ENCODE data around the gene CROCC2.
"Not testable (repeated sequence)": the region's sequence is repeated elsewhere in the genome, so short reads cannot be mapped to it uniquely, and the experiment has no call there.

CROCC2 gene

DNA sequence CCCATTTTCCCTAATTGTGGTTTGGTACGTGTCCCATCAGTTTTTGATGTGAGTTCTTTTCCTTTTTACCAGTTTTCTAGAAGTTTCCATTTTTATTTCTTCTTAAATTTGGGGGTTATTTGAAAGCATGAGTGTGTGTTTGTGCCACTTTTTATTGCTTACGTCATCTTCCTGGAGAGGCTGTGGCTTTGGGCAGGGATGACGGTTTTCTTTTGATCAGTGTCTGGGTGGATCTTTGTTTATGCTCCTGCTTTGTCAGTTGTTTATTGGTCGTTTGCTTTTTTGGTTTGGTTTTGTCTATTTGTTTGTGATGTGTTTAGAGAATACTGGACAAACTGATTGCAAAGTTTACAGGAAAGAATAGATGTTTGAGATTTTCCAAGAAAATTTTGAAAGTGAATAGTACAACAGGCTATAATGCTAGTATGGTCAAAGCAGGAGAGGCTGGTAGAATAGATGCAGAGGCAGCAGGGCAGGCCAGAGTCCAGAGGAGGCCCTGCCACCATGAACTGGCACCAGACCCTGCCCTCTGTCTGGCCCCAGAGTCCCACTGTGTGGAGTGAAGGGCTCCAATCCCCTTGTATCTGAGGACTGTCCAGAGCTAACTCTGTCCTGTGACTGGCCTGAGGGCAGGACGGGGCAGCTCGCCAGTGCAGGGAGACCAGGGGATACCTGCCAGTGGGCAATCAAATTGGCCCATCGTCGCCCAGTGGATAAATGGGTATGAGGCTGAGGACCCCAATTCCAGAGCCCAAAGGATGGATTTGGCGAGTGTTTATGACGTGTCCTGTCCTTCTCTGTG is 68.8 kb downstream of the CROCC2 start:
- Histone ChIP-seq H3K9me2 (replicated peaks; ENCODE audit: insufficient read depth, low read length) (no peaks in the 10 kb centered on the region), H3K9me3 (ENCODE audit: insufficient read depth, low read length) (no peaks in the 10 kb centered on the region), H3F3A (ENCODE audit: insufficient read depth) (no peaks in the 10 kb centered on the region), H3K4me3 (ENCODE audit: insufficient read depth, low read length, poor library complexity, severe bottlenecking) (no peak overlapping the region), H2AFZ (ENCODE audit: low read depth, low read length, severe bottlenecking) (no peak overlapping the region), H3K36me3 (ENCODE audit: low read length) (no peaks in the 10 kb centered on the region), H3K27ac (ENCODE audit: low read depth, low read length) (no peak overlapping the region), H3K9ac (ENCODE audit: low read length) (no peak overlapping the region), H3K4me2 (ENCODE audit: low read depth, low read length, poor library complexity, severe bottlenecking) (no peak overlapping the region), H3K27me3 (ENCODE audit: low read length) (no peaks in the 10 kb centered on the region), H3K79me2 (ENCODE audit: insufficient read depth, low read length) (no peaks in the 10 kb centered on the region), H4K20me1 (ENCODE audit: low read depth, low read length) (no peaks in the 10 kb centered on the region)
- TF ChIP-seq EZH2phosphoT487 (conservative IDR thresholded peaks at IDR 0.05; ENCODE audit: low read length): no peak
- TF ChIP-seq, protein P1, sequence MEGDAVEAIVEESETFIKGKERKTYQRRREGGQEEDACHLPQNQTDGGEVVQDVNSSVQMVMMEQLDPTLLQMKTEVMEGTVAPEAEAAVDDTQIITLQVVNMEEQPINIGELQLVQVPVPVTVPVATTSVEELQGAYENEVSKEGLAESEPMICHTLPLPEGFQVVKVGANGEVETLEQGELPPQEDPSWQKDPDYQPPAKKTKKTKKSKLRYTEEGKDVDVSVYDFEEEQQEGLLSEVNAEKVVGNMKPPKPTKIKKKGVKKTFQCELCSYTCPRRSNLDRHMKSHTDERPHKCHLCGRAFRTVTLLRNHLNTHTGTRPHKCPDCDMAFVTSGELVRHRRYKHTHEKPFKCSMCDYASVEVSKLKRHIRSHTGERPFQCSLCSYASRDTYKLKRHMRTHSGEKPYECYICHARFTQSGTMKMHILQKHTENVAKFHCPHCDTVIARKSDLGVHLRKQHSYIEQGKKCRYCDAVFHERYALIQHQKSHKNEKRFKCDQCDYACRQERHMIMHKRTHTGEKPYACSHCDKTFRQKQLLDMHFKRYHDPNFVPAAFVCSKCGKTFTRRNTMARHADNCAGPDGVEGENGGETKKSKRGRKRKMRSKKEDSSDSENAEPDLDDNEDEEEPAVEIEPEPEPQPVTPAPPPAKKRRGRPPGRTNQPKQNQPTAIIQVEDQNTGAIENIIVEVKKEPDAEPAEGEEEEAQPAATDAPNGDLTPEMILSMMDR (IDR thresholded peaks at IDR 0.05; ENCODE audit: insufficient read depth, low read length, poor library complexity, severe bottlenecking): no peak

DNA sequence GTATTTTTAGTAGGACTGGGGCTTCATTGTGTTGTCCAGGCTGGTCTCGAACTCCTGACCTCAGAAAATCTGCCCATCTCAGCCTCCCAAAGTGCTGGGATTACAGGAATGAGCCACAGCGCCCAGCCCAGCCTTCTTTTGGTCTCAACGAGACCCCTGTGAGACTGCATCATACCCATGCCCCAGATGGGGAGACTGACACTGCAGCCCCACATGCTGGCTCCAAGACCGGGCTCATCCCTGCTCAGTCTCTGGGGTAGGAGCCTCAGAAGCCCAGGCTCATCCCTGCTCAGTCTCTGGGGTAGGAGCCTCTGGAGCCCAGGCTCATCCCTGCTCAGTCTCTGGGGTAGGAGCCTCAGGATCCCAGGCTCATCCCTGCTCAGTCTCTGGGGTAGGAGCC is 69.8 kb downstream of the CROCC2 start:
- not testable (repeated sequence) for H4K20me1 ChIP-seq (ENCODE audit: low read depth, low read length); H3K27ac ChIP-seq (ENCODE audit: low read depth, low read length); H3K79me2 ChIP-seq (ENCODE audit: insufficient read depth, low read length); H3K9me2 ChIP-seq (replicated peaks; ENCODE audit: insufficient read depth, low read length); H3K9ac ChIP-seq (ENCODE audit: low read length); H3K36me3 ChIP-seq (ENCODE audit: low read length); H3K4me2 ChIP-seq (ENCODE audit: low read depth, low read length, poor library complexity, severe bottlenecking); H3K4me3 ChIP-seq (ENCODE audit: insufficient read depth, low read length, poor library complexity, severe bottlenecking); H3K9me3 ChIP-seq (ENCODE audit: insufficient read depth, low read length); H3F3A ChIP-seq (ENCODE audit: insufficient read depth); H2AFZ ChIP-seq (ENCODE audit: low read depth, low read length, severe bottlenecking); H3K27me3 ChIP-seq (ENCODE audit: low read length)

DNA sequence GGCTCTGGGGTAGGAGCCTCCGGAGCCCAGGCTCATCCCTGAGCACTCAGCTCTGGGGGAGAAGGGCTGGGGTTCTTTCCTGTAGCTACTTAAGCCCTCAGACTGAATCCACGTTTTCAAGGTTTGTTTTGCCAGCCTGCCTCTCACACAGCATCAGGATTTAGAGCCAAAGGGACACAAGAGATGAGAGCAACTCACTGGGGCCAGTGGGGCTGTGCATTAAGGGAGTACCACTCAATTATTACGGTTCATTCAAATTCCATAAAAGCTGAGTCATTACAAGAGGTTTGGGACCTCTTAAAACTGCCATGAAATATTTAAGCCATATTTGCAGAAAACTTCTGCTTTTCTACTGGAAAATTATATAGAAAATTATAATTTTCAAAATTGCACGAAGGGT is 75.1 kb downstream of the CROCC2 start:
- H3K4me3 ChIP-seq (ENCODE audit: insufficient read depth, low read length, poor library complexity, severe bottlenecking): no peak overlapping the region
- H3K79me2 ChIP-seq (ENCODE audit: insufficient read depth, low read length): no peaks in the 10 kb centered on the region
- no peaks in the 10 kb centered on the region for H4K20me1 ChIP-seq (ENCODE audit: low read depth, low read length)
- H3K9me3 ChIP-seq (ENCODE audit: insufficient read depth, low read length): no peaks in the 10 kb centered on the region
- H3K27ac ChIP-seq (ENCODE audit: low read depth, low read length): no peak overlapping the region
- no peak overlapping the region for H3K9ac ChIP-seq (ENCODE audit: low read length)
- H3K36me3 ChIP-seq (ENCODE audit: low read length): no peaks in the 10 kb centered on the region
- no peak overlapping the region for H3K4me2 ChIP-seq (ENCODE audit: low read depth, low read length, poor library complexity, severe bottlenecking)
- no peaks in the 10 kb centered on the region for H3K9me2 ChIP-seq (replicated peaks; ENCODE audit: insufficient read depth, low read length)
- TF ChIP-seq, protein P1 (IDR thresholded peaks at IDR 0.05; ENCODE audit: insufficient read depth, low read length, poor library complexity, severe bottlenecking): no peak
- no peak for TF ChIP-seq EZH2phosphoT487 (conservative IDR thresholded peaks at IDR 0.05; ENCODE audit: low read length)
- no peaks in the 10 kb centered on the region for H3K27me3 ChIP-seq (ENCODE audit: low read length)
- no peak overlapping the region for H2AFZ ChIP-seq (ENCODE audit: low read depth, low read length, severe bottlenecking)
- H3F3A ChIP-seq (ENCODE audit: insufficient read depth): no peaks in the 10 kb centered on the region
